ENCODE data around the gene ASGR1. TPM values are rescaled to one million over a fixed set of nuclear protein-coding genes. Genes with fewer than 3 reads are reported as not detected.

ASGR1 gene
- polyA plus RNA-seq, 1 donor from 2014 or later, result 80.2 TPM

DNA sequence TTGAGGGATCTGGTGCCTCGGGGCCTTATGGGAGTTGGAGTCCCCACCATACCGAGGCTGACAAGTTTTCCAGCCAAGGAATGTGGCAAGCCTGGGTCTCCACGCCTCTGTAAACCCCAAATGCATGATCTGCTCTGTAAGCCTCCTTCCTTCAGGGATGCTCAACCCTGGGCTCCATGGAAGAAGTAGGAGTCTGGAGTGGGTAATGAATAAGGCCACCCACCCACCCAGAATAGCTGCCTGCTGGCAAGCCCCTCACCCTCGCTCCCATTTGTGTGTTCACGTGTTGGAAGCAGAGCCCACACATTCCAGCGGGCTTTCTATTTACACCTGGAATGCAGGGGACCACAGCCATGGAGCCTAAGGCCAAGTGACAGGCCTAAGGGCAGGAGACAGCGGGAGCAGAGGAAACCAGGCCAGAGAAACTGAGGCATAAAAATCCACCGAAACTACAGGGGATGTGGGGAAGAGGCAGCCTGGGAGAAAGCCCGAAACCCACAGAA is 36.0 kb upstream of the ASGR1 start:
- peak; percentile 56 for TF ChIP-seq MXI1 (conservative IDR thresholded peaks at IDR 0.05; ENCODE audit: poor library complexity, severe bottlenecking)
- peak; percentile 15 for TF ChIP-seq POLR2AphosphoS5 (IDR thresholded peaks at IDR 0.05)
- TF ChIP-seq, protein P1, sequence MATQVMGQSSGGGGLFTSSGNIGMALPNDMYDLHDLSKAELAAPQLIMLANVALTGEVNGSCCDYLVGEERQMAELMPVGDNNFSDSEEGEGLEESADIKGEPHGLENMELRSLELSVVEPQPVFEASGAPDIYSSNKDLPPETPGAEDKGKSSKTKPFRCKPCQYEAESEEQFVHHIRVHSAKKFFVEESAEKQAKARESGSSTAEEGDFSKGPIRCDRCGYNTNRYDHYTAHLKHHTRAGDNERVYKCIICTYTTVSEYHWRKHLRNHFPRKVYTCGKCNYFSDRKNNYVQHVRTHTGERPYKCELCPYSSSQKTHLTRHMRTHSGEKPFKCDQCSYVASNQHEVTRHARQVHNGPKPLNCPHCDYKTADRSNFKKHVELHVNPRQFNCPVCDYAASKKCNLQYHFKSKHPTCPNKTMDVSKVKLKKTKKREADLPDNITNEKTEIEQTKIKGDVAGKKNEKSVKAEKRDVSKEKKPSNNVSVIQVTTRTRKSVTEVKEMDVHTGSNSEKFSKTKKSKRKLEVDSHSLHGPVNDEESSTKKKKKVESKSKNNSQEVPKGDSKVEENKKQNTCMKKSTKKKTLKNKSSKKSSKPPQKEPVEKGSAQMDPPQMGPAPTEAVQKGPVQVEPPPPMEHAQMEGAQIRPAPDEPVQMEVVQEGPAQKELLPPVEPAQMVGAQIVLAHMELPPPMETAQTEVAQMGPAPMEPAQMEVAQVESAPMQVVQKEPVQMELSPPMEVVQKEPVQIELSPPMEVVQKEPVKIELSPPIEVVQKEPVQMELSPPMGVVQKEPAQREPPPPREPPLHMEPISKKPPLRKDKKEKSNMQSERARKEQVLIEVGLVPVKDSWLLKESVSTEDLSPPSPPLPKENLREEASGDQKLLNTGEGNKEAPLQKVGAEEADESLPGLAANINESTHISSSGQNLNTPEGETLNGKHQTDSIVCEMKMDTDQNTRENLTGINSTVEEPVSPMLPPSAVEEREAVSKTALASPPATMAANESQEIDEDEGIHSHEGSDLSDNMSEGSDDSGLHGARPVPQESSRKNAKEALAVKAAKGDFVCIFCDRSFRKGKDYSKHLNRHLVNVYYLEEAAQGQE (IDR thresholded peaks at IDR 0.05; ENCODE audit: borderline replicate concordance), result no peak
- no peak for TF ChIP-seq EZH2 (IDR thresholded peaks at IDR 0.05; ENCODE audit: borderline replicate concordance, insufficient read depth, low read length, poor library complexity, severe bottlenecking)
- peak; percentile 54 for TF ChIP-seq TAF1 (IDR thresholded peaks at IDR 0.05; ENCODE audit: low read depth)
- TF ChIP-seq, protein P2, sequence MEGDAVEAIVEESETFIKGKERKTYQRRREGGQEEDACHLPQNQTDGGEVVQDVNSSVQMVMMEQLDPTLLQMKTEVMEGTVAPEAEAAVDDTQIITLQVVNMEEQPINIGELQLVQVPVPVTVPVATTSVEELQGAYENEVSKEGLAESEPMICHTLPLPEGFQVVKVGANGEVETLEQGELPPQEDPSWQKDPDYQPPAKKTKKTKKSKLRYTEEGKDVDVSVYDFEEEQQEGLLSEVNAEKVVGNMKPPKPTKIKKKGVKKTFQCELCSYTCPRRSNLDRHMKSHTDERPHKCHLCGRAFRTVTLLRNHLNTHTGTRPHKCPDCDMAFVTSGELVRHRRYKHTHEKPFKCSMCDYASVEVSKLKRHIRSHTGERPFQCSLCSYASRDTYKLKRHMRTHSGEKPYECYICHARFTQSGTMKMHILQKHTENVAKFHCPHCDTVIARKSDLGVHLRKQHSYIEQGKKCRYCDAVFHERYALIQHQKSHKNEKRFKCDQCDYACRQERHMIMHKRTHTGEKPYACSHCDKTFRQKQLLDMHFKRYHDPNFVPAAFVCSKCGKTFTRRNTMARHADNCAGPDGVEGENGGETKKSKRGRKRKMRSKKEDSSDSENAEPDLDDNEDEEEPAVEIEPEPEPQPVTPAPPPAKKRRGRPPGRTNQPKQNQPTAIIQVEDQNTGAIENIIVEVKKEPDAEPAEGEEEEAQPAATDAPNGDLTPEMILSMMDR (IDR thresholded peaks at IDR 0.05; ENCODE audit: poor library complexity, severe bottlenecking), result no peak
- TF ChIP-seq RAD21 (conservative IDR thresholded peaks at IDR 0.05), result no peak
- no peak for TF ChIP-seq EP300 (conservative IDR thresholded peaks at IDR 0.05; ENCODE audit: poor library complexity, severe bottlenecking)
- no peak for TF ChIP-seq SMC3 (conservative IDR thresholded peaks at IDR 0.05; ENCODE audit: poor library complexity)
- Histone ChIP-seq H3K27me3 (ENCODE audit: insufficient read depth, low read depth, low read length) (no peaks in the 10 kb centered on the region), H3K36me3 (ENCODE audit: insufficient read depth, low read length) (no peaks in the 10 kb centered on the region), H3F3A (ENCODE audit: insufficient read depth, low read length, poor library complexity, severe bottlenecking) (peaks cover 4% of the 10 kb centered on the region), H3K9me2 (ENCODE audit: insufficient read depth, low read length) (no peaks in the 10 kb centered on the region), H3K27ac (ENCODE audit: low read length) (peak overlapping the region; percentile 98), H2AFZ (ENCODE audit: low read depth, low read length) (no peak overlapping the region), H3K9ac (ENCODE audit: low read length) (peak overlapping the region; percentile 92), H3K4me3 (ENCODE audit: low read length) (peak overlapping the region; percentile 82), H3K79me2 (replicated peaks; ENCODE audit: insufficient read depth, low read length) (peaks cover 63% of the 10 kb centered on the region), H4K20me1 (ENCODE audit: insufficient read depth) (no peaks in the 10 kb centered on the region), H3K4me2 (ENCODE audit: low read length) (peak overlapping the region; percentile 97), H3K9me3 (ENCODE audit: low read length) (no peaks in the 10 kb centered on the region)

DNA sequence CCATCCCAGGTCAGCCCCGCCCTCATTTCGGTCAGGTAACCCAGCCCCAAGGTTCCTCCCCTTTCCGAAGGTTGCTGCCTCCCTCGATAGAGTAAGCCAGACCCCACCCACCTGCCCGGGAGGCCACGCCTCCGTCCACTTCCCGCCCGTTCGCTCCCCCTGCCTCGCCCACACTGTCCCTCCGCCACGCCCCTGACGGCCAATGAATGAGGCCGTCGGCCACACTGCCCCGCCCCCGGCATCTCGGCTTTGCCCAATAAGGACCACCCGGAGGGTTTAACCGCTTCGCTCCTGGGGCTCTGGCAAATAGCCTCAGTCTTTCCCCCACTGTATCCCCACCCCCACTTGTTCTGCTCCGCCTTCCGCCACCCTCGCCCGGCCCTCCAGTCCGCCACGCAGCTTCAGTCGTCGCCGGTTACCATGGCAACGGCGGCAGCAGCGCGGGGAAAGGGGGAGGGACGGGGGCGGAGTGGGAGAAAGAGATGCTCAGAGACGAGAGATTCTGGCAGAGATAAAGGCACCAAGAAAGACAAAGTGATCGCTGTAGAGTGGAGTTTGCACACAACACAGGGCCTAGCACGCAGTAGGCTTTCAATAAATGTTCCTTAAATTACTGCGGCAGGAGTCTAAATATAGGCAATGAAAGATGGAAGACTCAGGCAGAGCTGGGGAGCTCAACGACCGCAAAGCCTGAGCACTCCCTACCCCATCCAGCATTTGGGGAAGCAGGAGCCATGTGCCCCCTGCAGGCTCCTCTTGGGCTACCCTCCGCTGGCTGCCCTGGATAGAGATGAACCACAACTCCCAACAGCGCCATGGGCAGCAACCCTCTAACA is 35.3 kb upstream of the ASGR1 start:
- no peaks in the 10 kb centered on the region for H3K9me3 ChIP-seq (ENCODE audit: low read length)
- H3K9ac ChIP-seq (ENCODE audit: low read length), result peak overlapping the region; percentile 92
- H2AFZ ChIP-seq (ENCODE audit: low read depth, low read length), result no peak overlapping the region
- H4K20me1 ChIP-seq (ENCODE audit: insufficient read depth), result no peaks in the 10 kb centered on the region
- H3K27me3 ChIP-seq (ENCODE audit: insufficient read depth, low read depth, low read length), result no peaks in the 10 kb centered on the region
- no peaks in the 10 kb centered on the region for H3K36me3 ChIP-seq (ENCODE audit: insufficient read depth, low read length)
- peaks cover 69% of the 10 kb centered on the region for H3K79me2 ChIP-seq (replicated peaks; ENCODE audit: insufficient read depth, low read length)
- H3K4me3 ChIP-seq (ENCODE audit: low read length), result peak overlapping the region; percentile 82
- peaks cover 4% of the 10 kb centered on the region for H3F3A ChIP-seq (ENCODE audit: insufficient read depth, low read length, poor library complexity, severe bottlenecking)
- H3K4me2 ChIP-seq (ENCODE audit: low read length), result peak overlapping the region; percentile 97
- no peaks in the 10 kb centered on the region for H3K9me2 ChIP-seq (ENCODE audit: insufficient read depth, low read length)
- peak overlapping the region; percentile 98 for H3K27ac ChIP-seq (ENCODE audit: low read length)
- peak; percentile 64 for TF ChIP-seq TAF1 (IDR thresholded peaks at IDR 0.05; ENCODE audit: low read depth)
- TF ChIP-seq EP300 (conservative IDR thresholded peaks at IDR 0.05; ENCODE audit: poor library complexity, severe bottlenecking), result peak; percentile 45
- TF ChIP-seq POLR2AphosphoS5 (IDR thresholded peaks at IDR 0.05), result peak; percentile 82
- TF ChIP-seq, protein P1 (IDR thresholded peaks at IDR 0.05; ENCODE audit: borderline replicate concordance), result no peak
- no peak for TF ChIP-seq EZH2 (IDR thresholded peaks at IDR 0.05; ENCODE audit: borderline replicate concordance, insufficient read depth, low read length, poor library complexity, severe bottlenecking)
- peak; percentile 43 for TF ChIP-seq MXI1 (conservative IDR thresholded peaks at IDR 0.05; ENCODE audit: poor library complexity, severe bottlenecking)
- peak; percentile 56 for TF ChIP-seq RAD21 (conservative IDR thresholded peaks at IDR 0.05)
- peak; percentile 62 for TF ChIP-seq SMC3 (conservative IDR thresholded peaks at IDR 0.05; ENCODE audit: poor library complexity)
- TF ChIP-seq, protein P2 (IDR thresholded peaks at IDR 0.05; ENCODE audit: poor library complexity, severe bottlenecking), result peak; percentile 81
